ENCODE data around the gene GMDS. TPM values are rescaled to one million over a fixed set of nuclear protein-coding genes. Genes with fewer than 3 reads are reported as not detected.

Gene GMDS
- total and polyA plus RNA-seq, 2 of the 4 experiments (the other 2 are of a cell fraction), result 7.3 to 21.9 TPM

GRCh38 chr6:1600063-1600763 is 645.2 kb downstream of the GMDS start:
- POLR2A ChIA-PET (ENCODE audit: unreplicated experiment), result no interaction called here
- H3K23ac ChIP-seq (ENCODE audit: low read depth, low read length), result no peak overlapping the region
- no CpG with 5 or more reads among the region's 3 CpGs for WGBS, 2 experiments (ENCODE audit: extremely low coverage in 2 of 2, insufficient read length in 1 of 2)

More at GRCh38 chr6:1600063-1600763, 645.2 kb downstream of the GMDS start:
- Histone ChIP-seq H3K4me3 (ENCODE audit: insufficient read depth, low read depth, low read length) (no peak overlapping the region), H4K20me1 (ENCODE audit: insufficient read depth, low read length) (no peaks in the 10 kb centered on the region), H4K91ac (ENCODE audit: insufficient read depth, low read depth, low read length) (no peak overlapping the region), H3K4me1 (ENCODE audit: control insufficient read depth, insufficient read depth, low read length) (peaks cover 11% of the 10 kb centered on the region), H3K27me3 (ENCODE audit: control insufficient read depth, insufficient read depth, low read length) (peaks cover 11% of the 10 kb centered on the region; the same call in 1 of the 2 replicates), H2BK15ac (ENCODE audit: low read depth, low read length) (no peak overlapping the region), H3K9me1 (ENCODE audit: insufficient read depth, low read length) (no peaks in the 10 kb centered on the region), H2BK20ac (ENCODE audit: low read depth, low read length) (no peak overlapping the region), H3K4me2 (ENCODE audit: low read depth, low read length) (no peak overlapping the region), H3K9ac (ENCODE audit: low read depth, low read length) (no peak overlapping the region), H3K18ac (ENCODE audit: low read depth, low read length) (no peak overlapping the region), H2AK5ac (ENCODE audit: low read depth, low read length) (no peak overlapping the region), H4K5ac (ENCODE audit: low read depth, low read length) (no peak overlapping the region), H2BK5ac (ENCODE audit: low read depth, low read length, poor library complexity, severe bottlenecking) (no peak overlapping the region), H4K8ac (ENCODE audit: low read depth in 2 of 2, low read length in 2 of 2) (no peak overlapping the region), H3K4ac (ENCODE audit: low read depth, low read length) (no peak overlapping the region), H2AFZ (replicated peaks; ENCODE audit: low read length, poor library complexity) (no peak overlapping the region), H2BK120ac (ENCODE audit: low read depth, low read length) (no peak overlapping the region), H3K14ac (replicated peaks; ENCODE audit: low read depth, low read length) (no peak overlapping the region), H3K79me1 (ENCODE audit: low read depth in 1 of 2, low read length in 2 of 2) (no peaks in the 10 kb centered on the region), H2AK9ac (replicated peaks; ENCODE audit: low read depth, low read length, poor library complexity) (no peak overlapping the region), H3K56ac (ENCODE audit: extremely low read depth, insufficient read depth, low read length) (no peak overlapping the region), H3K36me3 (ENCODE audit: control insufficient read depth, insufficient read depth, low read length) (no peaks in the 10 kb centered on the region), H3K27ac (ENCODE audit: insufficient read depth, low read length) (no peak overlapping the region), H3K9me3 (ENCODE audit: control insufficient read depth, insufficient read depth, low read length) (no peaks in the 10 kb centered on the region)
- intact Hi-C loops (cut with micrococcal nuclease) (loop anchor here (5.0 kb wide), 1 partner anchor 642 kb away; no protein-coding TSS in a partner anchor), dilution Hi-C loops (cut with HindIII; ENCODE audit: low sequenced_read_pairs, unreplicated experiment) (no loop called here), in situ Hi-C loops (cut with MboI; ENCODE audit: low sequenced_read_pairs) (loop anchor here (5.0 to 10.0 kb wide), 2 partner anchors 585 to 752 kb away; no protein-coding TSS in a partner anchor)
- DNase-seq, result no peak
- TF ChIP-seq BHLHE40 (IDR thresholded peaks at IDR 0.05; ENCODE audit: low read depth, low read length), result no peak
- TF ChIP-seq RAD21 (IDR thresholded peaks at IDR 0.05; ENCODE audit: low read length), result no peak
- TF ChIP-seq FOS (IDR thresholded peaks at IDR 0.05; ENCODE audit: low read depth, low read length), result no peak
- no peak for TF ChIP-seq USF2 (IDR thresholded peaks at IDR 0.05; ENCODE audit: low read depth, low read length)
- TF ChIP-seq RCOR1 (IDR thresholded peaks at IDR 0.05; ENCODE audit: insufficient replicate concordance, low read length), result no peak
- no peak for TF ChIP-seq SMC3 (IDR thresholded peaks at IDR 0.05; ENCODE audit: low read depth, low read length)
- no peak for TF ChIP-seq ELK1 (IDR thresholded peaks at IDR 0.05; ENCODE audit: borderline replicate concordance, low read depth, low read length)
- TF ChIP-seq MAZ (IDR thresholded peaks at IDR 0.05; ENCODE audit: borderline replicate concordance, low read depth, low read length), result no peak
- no peak for TF ChIP-seq RFX5 (IDR thresholded peaks at IDR 0.05; ENCODE audit: low read depth, low read length)
- TF ChIP-seq MXI1 (IDR thresholded peaks at IDR 0.05; ENCODE audit: borderline replicate concordance, low read depth, low read length), result no peak
- TF ChIP-seq NFE2L2 (IDR thresholded peaks at IDR 0.05; ENCODE audit: low read depth, low read length), result no peak
- TF ChIP-seq CEBPB (IDR thresholded peaks at IDR 0.05; ENCODE audit: low read depth, low read length), result no peak
- no peak for TF ChIP-seq MAFK (IDR thresholded peaks at IDR 0.05; ENCODE audit: low read depth, low read length)
- no peak for TF ChIP-seq CTCF (conservative IDR thresholded peaks at IDR 0.05; ENCODE audit: low read depth, low read length)
- TF ChIP-seq CHD1 (IDR thresholded peaks at IDR 0.05; ENCODE audit: low read depth, low read length), result no peak
- no peak for TF ChIP-seq POLR2A (IDR thresholded peaks at IDR 0.05; ENCODE audit: low read depth, low read length)
- no TSS peak for BruUV-seq (replicated peaks)
- CTCF ChIA-PET, result interaction anchor here (0.8 kb wide), 1 partner anchor 504 kb away, joined by 3 read pairs; no protein-coding TSS in a partner anchor
- no peak for ATAC-seq (ENCODE audit: low read depth)
